HG02943 (cell line): ENCODE data around the gene ADPGK.
A peak's percentile ranks its signal among the peaks of the same experiment; 100 is the strongest.
"Not testable (repeated sequence)": the region's sequence is repeated elsewhere in the genome, so short reads cannot be mapped to it uniquely, and the experiment has no call there.

Experiments
- ATAC-seq: cut with Tn5 transposase; IDR thresholded peaks from one replicate; pipeline ENCODE4 v1.9.1; 2021; ENCODE audit warnings: mild to moderate bottlenecking, low read depth, moderate library complexity; ENCODE audit not compliant: unreplicated experiment

ADPGK gene

DNA sequence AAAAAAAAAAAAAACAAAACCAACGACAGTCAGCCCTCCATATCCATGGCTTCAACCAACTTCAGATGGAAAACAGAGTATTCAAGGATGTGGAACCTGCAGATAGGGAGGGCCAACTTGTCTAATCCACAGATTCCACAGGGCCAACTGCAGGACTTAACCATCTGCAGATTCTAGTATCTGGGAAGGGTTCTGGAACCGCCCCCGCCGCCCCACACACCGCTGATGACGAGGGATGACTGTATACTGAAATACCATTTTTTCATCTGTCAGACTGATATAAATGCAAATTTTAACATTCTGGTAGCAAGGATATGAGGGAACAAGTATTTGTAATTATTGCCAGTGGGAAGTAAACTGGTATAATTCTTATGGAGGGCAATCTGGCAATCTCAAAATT, 29.5 kb downstream of the ADPGK start:
- ATAC-seq, result no peak

DNA sequence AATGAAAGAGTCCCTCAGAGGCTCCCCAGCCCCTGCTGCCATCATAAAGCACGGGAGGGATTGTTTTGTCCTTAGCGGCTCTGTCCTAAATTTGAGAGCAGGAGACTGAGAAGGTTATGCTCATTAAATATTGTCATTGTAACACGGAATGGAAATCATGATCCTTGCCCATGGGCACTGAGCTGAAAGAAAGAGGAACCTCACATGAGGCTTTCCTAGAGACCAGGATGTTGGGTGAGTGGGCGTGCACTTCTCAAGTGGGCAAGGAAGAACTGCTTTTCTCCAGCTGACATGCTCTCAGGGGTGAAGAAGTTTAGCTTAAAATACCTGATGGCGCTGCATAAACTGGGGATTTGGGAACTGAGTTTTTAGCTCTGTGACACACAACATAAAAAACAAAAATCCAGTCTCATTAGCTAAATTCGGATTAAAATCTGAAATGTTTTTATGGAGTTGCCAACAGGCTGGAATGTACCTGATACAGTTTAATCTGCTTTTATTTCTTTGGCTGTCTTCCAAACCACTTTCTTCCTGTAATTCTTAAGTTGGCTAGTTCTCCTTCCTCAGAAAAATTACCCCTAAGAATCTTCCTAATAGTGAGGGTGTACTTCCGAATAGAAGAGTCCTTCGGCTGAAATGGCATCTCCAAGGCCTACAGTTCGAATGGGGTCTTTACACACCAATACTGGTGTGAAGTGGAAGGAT, 31.7 kb downstream of the ADPGK start:
- no peak for ATAC-seq

DNA sequence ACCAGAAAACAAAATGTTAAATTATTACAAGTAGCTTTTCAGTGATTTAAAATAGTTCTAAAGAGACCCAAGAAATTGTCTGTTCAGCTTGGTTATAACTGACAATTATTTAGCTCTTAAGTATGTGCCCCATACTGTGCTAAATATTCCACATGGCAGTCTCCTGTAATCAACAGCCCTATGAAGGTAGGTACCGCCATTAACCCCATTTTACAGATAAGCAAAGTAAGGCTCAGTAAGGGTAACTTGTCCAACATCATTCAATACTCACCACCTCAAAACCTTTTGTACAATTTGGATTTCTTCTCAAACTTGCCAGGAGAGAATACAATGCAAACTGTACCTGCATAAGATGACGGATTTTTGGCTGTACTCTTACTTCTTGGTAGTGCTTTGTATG, 33.9 kb downstream of the ADPGK start:
- ATAC-seq, result no peak

DNA sequence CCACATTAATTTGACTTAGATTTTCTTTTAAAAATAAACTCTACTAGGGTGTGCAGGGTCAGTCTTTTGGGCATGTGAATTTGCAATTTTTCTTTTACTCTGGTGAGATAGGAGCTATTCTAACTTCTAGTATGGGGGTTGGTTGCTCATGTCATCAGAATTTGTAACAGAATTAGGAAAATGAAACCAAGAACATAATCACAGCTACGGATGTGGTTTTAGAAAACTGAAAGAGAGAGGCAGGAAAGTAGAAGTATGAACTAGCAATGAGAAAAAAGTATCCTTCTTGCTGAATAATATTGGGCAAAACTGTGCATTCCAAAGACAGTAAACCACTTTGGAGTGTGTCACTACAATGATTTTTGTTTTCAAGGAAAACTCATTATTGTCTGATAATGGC, 43.3 kb downstream of the ADPGK start:
- ATAC-seq, result peak; percentile 87

DNA sequence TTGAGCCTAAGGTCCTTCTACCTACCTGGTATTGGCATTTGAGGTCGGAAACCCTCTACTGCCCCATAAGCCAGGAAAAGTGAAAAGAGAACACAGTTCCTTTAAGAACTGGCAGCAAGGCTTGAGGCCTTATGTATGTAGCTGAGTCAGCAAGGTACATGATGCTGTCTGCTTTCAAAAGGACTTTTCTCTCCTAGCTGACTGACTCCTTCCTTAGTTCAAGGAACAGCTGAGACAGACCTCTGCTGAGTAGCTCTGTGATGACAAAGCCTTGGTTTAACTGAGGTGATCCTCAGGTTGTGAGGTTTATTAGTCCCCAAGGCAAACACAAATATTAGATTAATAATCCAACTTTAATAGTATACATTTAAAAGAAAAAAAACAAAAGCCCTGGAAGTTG, 45.8 kb downstream of the ADPGK start:
- no peak for ATAC-seq

DNA sequence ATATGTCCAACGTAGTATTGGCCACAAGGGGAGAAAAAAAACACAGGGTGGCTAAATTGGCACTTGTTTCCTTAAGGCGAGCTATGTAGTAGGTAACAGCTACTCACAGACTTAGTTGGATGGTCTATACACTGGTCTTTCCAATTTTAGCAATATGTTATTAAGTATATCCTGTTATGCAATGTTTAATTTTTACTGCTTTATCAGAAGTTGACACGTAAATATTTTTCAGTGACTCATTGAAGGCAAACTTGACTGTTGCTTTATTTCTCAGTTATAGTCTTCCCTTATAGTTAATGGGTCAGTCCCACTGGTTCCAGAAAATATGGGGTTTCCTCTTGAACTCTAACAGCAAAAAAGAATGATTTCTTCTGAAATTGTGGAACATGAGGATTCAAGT, 46.5 kb downstream of the ADPGK start:
- no peak for ATAC-seq

DNA sequence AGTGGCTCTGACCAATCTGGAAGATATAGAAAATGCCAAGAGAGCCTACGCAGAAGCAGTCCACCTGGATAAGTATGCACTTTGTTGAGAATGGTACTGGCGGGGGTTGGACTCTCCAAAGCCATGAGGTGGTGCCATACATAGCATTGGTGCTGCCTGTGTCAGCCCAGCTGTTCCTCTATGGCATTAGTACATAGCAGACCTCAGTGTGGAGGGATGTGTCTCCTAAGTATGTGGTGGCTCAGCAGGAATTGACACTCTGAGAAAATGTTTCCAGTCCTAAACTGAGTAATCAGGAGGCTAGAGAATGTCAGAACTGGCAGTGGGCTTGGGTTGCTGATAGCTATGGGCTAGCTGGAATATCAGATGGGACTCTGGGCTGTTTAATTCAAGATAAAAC, 48.4 kb downstream of the ADPGK start:
- ATAC-seq, result no peak

DNA sequence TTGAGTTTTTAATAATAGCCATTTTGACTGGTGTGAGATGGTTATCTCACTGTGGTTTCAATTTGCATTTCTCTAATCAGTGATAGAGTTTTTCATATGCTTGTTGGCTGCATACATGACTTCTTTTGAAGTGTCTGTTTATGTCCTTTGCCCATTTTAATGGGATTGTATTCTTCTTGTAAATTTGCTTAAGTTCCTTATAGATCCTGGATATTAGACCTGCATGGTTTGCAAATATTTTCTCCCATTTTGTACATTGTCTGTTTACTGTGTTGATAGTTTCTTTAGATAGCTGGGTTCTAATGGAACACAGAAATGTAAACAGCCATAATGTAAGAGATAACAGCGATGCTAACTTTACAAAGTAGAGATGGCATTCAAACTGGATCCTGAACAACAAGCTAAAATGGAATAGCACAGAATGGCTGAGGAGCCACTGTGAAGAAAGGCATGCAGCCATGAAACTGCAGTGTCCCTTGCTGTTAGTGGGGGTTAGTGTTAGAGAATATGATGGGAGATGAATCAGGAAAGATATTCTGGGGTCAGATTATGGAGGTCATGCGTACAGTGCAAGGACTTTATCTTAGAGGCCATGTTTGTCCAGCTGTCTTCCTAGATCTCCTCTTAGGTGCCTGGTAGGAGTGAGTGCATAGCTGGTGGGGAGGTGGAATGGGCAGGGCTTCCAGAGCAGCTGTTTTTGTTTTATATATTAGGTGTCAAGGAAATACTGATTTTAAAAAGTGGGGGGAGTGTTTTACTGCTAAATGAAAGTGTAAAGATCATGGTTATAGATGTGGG, 49.4 kb downstream of the ADPGK start:
- no peak for ATAC-seq

DNA sequence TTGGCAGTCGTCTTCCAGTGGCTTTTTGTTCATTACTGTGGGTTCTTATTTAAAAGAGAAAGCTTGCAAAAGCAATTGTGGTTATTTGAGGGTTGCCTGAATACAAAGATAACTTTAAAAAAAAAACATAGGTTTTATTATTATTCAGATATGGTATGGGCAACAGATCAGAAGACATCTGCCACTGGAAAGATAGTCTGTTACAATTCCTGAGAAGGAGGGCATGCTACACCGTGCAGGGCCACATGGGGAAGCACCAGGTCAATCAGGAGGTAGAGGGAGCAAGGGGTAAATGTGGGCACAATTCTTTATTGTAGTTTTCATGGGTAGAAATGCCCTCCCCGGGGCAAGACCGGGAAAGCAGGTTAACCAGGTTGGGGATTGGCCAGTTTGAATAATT, 51.0 kb downstream of the ADPGK start:
- ATAC-seq, result no peak

DNA sequence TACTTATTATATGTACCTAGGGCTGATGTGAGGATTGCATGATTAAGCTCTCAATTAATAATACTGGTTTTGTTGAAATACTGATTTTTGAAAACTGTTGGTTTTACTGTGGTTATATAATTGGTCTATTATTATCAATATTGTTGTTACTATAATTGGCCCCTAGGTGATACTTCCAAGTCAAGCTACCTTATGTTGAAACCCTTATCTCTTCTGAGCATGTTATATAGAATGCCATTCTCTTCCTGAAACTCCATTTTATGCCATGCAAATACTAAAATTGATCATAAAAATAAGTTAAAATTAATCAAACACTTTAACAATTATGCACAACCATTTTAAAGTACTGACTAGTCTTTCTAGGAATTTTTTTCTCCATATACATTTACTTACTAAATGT, 51.5 kb downstream of the ADPGK start:
- no peak for ATAC-seq

DNA sequence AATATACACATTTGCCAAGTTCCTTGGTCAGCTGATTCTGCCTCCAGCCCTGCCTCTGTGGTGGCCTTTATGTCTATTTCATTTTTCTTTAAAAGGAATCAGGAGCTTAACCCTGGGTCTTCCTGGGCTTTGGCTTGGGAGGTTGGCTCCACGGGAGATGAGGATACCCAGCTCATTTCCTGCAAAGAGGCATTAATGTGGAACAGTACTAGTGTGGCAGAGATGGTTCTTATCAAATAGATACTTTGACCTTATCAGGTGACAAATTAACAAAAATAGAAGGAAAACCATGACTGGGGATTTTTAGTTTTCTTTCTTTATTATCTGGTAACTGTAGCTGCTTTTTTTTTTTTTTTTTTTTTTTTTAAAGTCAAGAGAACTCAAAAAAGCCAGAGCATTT, 54.7 kb downstream of the ADPGK start:
- no peak for ATAC-seq

DNA sequence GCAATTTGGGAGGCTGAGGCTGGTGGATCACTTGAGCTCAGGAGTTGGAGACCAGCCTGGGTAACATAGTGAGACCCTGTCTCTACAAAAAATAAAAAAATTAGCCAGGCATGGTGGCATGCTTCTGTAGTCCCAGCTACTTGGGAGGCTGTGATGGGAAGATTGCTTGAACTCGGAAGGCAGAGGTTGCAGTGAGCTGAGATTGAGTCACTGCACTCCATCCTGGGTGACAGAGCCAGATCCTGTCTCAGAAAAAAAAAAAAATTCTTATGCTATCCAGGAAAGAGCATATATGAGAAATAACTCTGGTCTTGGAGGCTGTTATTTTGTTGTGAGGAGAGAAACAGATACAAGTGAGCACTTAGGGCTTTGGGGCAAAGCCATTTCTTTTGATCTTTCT, 55.3 kb downstream of the ADPGK start:
- not testable (repeated sequence) for ATAC-seq

DNA sequence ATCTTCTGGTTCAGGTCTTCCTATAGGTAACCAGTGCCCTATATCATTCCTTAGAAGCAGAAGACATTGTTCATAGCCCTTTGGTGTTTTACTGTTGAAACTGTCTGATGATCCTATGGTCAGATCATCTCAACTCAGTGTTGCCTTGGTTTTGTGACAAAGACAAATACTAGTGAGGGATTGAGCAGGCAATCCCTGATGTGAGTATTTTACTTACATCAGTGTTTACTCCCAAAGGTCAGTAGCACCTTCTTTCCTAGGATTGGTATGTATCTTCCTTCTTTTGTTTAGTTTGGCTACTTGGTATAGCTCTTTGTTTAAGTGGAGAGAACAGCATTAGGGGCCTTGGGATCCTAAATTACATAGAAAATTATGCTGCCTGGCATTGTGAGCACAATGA, 56.4 kb downstream of the ADPGK start:
- ATAC-seq, result no peak

DNA sequence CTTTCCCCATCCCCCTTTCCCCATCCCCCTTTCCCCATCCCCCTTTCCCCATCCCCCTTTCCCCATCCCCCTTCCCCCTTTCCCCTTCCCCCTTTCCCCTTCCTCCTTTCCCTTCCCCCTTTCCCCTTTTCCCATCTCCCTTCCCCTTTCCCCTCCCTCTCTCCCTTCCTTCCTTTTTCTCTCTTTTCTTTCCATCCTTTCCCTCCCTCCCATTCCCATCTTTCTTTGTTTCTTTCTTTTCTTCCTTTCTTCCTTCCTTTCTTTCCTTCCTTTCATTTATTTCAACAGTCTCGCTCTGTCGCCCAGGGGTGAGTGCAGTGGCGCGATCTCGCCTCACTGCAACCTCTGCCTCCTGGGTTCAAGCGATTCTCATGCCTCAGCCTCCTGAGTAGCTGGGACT, 57.7 kb downstream of the ADPGK start:
- ATAC-seq, result not testable (repeated sequence)

DNA sequence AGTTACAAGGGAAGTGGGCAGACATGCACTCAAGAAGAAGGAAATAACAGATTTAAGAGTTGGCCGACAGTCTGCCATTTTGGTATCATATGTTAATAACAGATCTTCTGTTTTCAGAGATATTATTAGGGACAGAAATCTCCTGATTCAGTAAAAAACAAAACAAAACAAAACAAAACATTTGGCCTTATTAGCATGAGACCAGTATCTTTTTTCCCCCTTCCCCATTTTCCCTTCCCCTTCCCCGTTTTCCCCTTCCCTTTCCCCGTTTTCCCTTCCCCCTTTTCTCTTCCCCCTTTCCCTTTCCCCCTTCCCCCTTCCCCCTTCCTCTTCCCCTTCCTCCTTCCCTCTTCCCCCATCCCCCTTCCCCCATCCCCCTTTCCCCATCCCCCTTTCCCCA, 58.1 kb downstream of the ADPGK start:
- no peak for ATAC-seq

DNA sequence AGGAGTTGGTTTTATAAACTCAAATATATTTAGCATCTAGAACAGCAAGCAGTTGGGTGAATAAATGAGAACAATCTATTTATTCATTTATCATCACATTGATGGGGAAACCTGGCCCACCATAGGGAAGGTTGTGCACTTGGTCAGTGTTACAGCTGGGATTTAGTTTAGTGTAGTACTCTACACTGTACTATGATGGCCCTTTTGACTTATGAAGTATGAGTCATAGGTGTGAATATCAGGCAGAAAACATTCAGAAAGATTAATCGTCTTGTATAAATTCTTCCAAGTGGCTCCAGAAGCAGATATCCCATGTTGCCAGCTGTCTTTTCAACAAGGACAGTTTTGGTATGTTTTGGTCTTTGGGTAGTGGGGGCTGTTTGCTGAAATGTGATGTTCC, 59.5 kb downstream of the ADPGK start:
- no peak for ATAC-seq

DNA sequence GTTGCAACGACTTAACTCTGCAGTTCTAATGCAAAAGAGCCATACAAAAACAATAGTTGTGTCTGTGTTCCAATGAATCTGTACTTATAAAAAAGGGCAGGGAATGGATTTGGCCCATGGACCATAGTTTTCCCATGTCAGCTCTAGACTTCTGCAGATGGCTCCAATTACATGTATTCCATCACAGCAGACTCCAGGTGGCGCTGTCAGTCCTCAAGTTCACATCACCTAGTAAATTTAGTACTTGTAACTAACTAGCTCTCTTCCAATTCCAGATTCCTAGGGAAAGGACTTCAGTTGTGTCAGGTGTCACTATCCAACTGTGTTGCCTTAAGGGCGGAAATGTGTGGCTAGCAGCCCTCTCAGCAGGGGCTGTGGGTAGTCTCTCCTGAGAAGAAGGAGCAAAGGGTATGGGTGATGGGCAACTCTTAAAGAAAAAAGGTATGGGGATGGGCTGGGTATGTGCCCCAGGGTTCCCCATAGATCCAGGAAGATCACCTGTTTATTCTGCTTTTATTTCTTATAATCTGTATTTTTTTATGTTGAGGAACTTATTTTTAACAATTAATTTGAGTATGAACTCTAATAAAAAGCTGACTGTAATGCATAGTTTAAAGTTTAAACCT, 61.4 kb downstream of the ADPGK start:
- ATAC-seq, result no peak

DNA sequence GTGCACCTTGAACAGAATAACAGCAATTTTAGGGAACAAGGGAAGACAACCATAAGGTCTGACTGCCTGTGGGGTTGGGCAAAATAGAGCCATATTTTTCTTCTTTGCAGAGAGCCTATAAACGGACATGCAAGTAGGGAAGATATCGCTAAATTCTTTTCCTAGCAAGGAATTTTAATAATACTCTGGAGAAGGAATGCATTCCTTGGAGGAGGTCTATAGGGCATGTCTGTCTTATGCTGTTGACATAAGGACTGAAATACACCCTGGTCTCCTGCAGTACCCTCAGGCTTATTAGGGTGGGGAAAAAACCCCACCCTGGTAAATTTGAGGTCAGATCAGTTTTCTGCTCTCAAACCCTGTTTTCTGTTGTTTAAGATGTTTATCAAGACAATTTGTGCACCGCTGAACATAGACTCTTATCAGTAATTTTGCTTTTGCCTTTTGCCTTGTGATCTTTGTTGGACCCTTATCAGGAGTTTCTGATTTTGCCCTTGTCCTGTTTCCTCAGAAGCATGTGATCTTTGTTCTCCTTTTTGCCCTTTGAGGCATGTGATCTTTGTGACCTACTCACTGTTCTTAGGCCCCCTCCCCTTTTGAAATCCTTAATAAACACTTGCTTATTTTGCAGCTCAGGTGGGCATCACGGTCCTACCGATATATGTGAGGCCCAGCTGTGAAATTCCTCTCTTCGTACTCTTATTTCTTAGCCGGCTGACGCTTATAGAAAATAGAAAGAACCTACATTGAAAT, 74.8 kb downstream of the ADPGK start:
- ATAC-seq, result not testable (repeated sequence)

DNA sequence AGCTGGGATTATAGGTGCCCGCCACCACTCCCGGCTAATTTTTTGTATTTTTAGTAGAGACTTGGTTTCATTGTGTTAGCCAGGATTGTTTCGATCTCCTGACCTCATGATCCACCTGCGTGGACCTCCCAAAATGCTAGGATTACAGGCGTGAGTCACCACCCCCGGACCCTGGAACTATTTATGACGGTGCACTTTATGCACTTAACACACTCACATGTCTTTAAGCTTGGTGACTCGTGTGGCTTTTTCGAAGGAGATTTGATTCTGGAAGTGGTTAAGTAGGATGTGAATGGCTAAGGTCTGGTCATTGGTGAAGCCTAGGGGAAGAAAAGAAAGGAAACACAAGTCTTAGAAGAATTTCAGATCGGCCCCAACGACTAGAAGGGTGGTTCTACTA, 77.3 kb downstream of the ADPGK start:
- no peak for ATAC-seq
